Lung (tissue), 12 donors: ENCODE measurements around the gene GNG3. TPM values are rescaled to one million over a fixed set of nuclear protein-coding genes. Genes with fewer than 3 reads are reported as not detected.
A peak's percentile ranks its signal among the peaks of the same experiment; 100 is the strongest.

Experiments used
- ATAC-seq: fragments of 200-7000 bp; cut with Tn5 transposase; one replicate; pipeline ENCODE4 v1.9.1; 2020; ENCODE audit warnings: moderate number of reproducible peaks; ENCODE audit not compliant: insufficient read depth, low FRiP score
- DNase-seq, 3 donors: peaks; one replicate each; pipeline ENCODE4 v3.0.0-alpha.2; 2013 to 2017
- H3K27ac ChIP-seq, 2 donors: one replicate each; pipeline ENCODE4 v1.5.1; 2013; ENCODE audit warnings: mild to moderate bottlenecking in 2 of 2, moderate library complexity in 2 of 2, control low read depth in 1 of 2, inconsistent platforms in 1 of 2, low read depth in 1 of 2, low read length in 1 of 2
- H3K27me3 ChIP-seq, 3 donors: one replicate each; pipeline ENCODE4 v1.5.1; 2013; ENCODE audit warnings: low read length in 2 of 3; ENCODE audit not compliant: control insufficient read depth in 3 of 3, insufficient read depth in 3 of 3
- H3K36me3 ChIP-seq, 4 donors: one replicate each; pipeline ENCODE4 v1.5.1; 2013; ENCODE audit warnings: low read length in 4 of 4, mild to moderate bottlenecking in 1 of 4, moderate library complexity in 1 of 4; ENCODE audit not compliant: control insufficient read depth in 4 of 4, insufficient read depth in 4 of 4
- H3K4me1 ChIP-seq, 5 donors: one replicate each; pipeline ENCODE4 v1.5.1; 2013; ENCODE audit warnings: low read length in 5 of 5, mild to moderate bottlenecking in 2 of 5, moderate library complexity in 1 of 5; ENCODE audit not compliant: control insufficient read depth in 5 of 5, insufficient read depth in 5 of 5
- H3K4me3 ChIP-seq: one replicate; pipeline ENCODE4 v1.5.1; 2013; ENCODE audit warnings: mild to moderate bottlenecking, control low read depth, moderate library complexity
- H3K9ac ChIP-seq, 2 donors: one replicate each; pipeline ENCODE4 v1.5.1; 2013; ENCODE audit warnings: low read length in 2 of 2, control low read depth in 1 of 2; ENCODE audit not compliant: insufficient read depth in 1 of 2
- H3K9me3 ChIP-seq, 4 donors: one replicate each; pipeline ENCODE4 v1.5.1; 2013; ENCODE audit warnings: low read length in 3 of 4, mild to moderate bottlenecking in 1 of 4, moderate library complexity in 1 of 4; ENCODE audit not compliant: control insufficient read depth in 4 of 4, insufficient read depth in 3 of 4
- WGBS, 2 donors: extraction: QIAGEN DNeasy Blood & Tissue Kit; methylation state at CpG; one replicate each; pipeline ENCODE4 v1.1.7; 2013; 5-methylcytosine and 5-hydroxymethylcytosine counted together
- polyA plus RNA-seq, 2 donors: library from polyadenylated mRNA; stranded (reverse); fragments of 200-250 nt; gene quantifications; one replicate each; pipeline ENCODE4 v1.2.1, GENCODE V29; 2013
- total RNA-seq, 2 donors: library from RNA; depleted of rRNA in 1 of 2; stranded (reverse); fragments of >200 nt in 1 of 2; gene quantifications; one replicate each; pipeline ENCODE4 v1.2.1, GENCODE V29; 2014 to 2021
- TF ChIP-seq, protein P1 (sequence below): IDR thresholded peaks from 2 replicates; pipeline ENCODE4 v1.5.1; 2012; ENCODE audit warnings: mild to moderate bottlenecking; ENCODE audit errors: control extremely low read depth, extremely low read depth
- donor health status: control.
- donor health status: control.
- donor health status: Bipolar disorder and iron deficiency.
- donor health status: healthy.
- donor health status: DM: yes; HTN: yes; CAD: no.

The GNG3 gene
- total and polyA plus RNA-seq, 4 donors = 0.05 to 0.40 (median 0.26) TPM; not detected in 1

DNA sequence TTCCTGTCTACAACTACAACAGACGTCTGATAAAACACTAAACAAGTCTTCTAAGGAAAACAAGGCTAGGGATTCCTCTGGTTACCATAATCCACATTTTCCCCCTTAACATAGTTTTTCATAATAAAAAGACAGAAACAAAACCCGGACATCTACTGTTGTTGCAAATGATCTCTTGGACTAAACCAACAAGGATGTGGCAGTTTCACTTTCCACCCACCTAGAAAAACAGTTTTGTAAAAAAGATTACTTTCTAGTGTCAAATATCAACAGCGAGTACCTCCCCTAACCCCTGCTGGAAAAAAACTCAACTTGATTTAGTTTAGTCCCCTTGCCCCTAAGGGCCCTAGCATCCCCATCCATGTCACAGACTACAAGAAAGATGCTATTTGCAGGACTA, 5.4 kb downstream of the GNG3 start:
- peaks cover 5 to 21% (median 8%) of the 10 kb centered on the region in 5 donors for H3K4me1 ChIP-seq
- WGBS, 2 donors = 60 to 69% methylated on average over 3 of the region's 3 CpGs
- no peak overlapping the region for H3K4me3 ChIP-seq
- no peaks in the 10 kb centered on the region for H3K9me3 ChIP-seq
- no peak overlapping the region for H3K9ac ChIP-seq
- TF ChIP-seq, protein P1, sequence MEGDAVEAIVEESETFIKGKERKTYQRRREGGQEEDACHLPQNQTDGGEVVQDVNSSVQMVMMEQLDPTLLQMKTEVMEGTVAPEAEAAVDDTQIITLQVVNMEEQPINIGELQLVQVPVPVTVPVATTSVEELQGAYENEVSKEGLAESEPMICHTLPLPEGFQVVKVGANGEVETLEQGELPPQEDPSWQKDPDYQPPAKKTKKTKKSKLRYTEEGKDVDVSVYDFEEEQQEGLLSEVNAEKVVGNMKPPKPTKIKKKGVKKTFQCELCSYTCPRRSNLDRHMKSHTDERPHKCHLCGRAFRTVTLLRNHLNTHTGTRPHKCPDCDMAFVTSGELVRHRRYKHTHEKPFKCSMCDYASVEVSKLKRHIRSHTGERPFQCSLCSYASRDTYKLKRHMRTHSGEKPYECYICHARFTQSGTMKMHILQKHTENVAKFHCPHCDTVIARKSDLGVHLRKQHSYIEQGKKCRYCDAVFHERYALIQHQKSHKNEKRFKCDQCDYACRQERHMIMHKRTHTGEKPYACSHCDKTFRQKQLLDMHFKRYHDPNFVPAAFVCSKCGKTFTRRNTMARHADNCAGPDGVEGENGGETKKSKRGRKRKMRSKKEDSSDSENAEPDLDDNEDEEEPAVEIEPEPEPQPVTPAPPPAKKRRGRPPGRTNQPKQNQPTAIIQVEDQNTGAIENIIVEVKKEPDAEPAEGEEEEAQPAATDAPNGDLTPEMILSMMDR = no peak
- H3K27me3 ChIP-seq = no peaks in the 10 kb centered on the region
- DNase-seq (no peak), ATAC-seq (no peak)
- peak overlapping the region in 1 of 2 donors; percentile 81 for H3K27ac ChIP-seq
- H3K36me3 ChIP-seq = peaks cover 33 to 47% (median 35%) of the 10 kb centered on the region in 4 donors

DNA sequence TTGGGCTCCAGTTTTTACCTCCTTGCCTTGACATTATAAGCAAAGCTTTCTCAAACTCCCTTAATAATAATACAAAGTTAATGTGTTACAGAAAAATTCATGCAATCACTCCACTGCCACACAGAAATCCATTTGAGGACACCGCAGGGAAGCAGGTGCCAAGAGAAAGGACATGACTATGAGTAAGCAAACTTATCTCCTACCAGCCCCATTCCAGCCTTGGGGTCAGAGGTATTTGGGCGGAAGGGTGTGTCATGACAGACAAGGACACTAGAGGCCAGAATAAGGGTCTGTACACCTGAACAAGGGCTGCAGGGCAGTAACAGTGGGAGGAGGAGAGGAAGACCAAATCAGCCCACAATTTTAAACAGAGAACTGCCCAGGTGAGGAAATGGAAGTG, 5.9 kb downstream of the GNG3 start:
- Histone ChIP-seq H3K27me3 (no peaks in the 10 kb centered on the region), H3K4me3 (no peak overlapping the region), H3K9me3 (no peaks in the 10 kb centered on the region), H3K9ac (no peak overlapping the region), H3K4me1 (peaks cover 4 to 16% (median 5%) of the 10 kb centered on the region in 5 donors), H3K27ac (peak overlapping the region; percentile 61 to 81), H3K36me3 (peaks cover 33 to 52% (median 38%) of the 10 kb centered on the region in 4 donors)
- 72 to 91% methylated on average over 2 of the region's 2 CpGs for WGBS, 2 donors
- TF ChIP-seq, protein P1 = no peak
- DNase-seq (peak in 1 of 3 donors; percentile 10), ATAC-seq (peak; percentile 46)

DNA sequence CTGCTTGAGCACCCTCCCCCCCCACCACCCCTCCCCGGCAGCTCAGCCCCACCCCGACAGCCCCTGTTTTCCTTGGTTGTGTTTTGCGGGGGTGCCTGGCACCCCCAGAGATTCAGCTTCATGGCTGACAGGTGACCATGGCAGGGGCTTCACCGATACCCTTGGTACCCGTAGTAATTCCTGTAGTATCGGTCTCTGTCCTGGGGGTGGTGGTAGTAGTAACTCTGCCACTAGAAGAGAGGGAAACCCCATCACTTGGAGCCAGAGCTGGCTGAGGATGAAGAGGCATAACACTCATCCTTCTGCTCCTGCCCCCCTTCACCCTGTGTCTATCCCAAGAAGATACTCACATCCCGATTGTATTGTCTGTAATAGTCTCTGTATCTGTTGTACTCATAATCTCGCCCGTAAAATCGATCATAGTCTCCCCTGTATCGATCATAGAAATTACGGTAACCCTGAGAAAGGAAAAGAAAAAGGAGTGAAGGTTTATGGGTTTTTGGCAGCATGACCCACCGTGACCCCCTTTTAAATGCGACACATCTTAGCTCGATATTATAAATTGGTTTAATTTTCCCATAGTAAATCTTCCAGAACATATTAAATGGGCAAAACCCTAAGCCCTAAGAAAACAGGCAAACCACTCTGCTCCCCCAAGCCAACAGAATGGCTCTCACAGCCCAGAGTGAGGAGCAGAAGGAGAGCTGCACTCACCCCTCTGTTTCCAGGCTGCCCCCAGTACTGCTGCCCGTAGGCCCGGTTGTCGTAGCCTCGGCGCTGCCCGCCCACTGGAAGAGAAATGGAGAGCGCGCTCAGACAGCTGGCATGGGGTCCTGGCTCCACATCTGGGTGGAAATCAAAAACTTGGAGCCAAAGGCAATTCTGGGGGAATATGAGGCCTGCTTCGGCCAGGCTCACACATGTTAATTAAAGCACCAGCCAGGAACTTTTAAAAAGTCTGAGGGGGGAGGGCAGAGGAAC, 8.0 kb downstream of the GNG3 start:
- Histone ChIP-seq H3K9me3 (no peaks in the 10 kb centered on the region), H3K9ac (no peak overlapping the region), H3K27me3 (no peaks in the 10 kb centered on the region), H3K27ac (no peak overlapping the region), H3K4me1 (peaks cover 0 to 5% (median 0%) of the 10 kb centered on the region in 5 donors), H3K4me3 (no peak overlapping the region), H3K36me3 (peaks cover 51 to 64% (median 53%) of the 10 kb centered on the region in 4 donors)
- ATAC-seq (no peak), DNase-seq (no peak)
- WGBS, 2 donors = 93 to 94% methylated on average over 24 of the region's 24 CpGs
- TF ChIP-seq, protein P1 = no peak
